ENCODE results near the gene RNU6-8.

The RNU6-8 gene

GRCh38 chr14:32203928-32204357, 874 bp upstream of the RNU6-8 start:
- no peak for DNase-seq

- no peak for DNase-seq
Observed at GRCh38 chr14:32202491-32202997, 525 bp downstream of the RNU6-8 start.

DNA sequence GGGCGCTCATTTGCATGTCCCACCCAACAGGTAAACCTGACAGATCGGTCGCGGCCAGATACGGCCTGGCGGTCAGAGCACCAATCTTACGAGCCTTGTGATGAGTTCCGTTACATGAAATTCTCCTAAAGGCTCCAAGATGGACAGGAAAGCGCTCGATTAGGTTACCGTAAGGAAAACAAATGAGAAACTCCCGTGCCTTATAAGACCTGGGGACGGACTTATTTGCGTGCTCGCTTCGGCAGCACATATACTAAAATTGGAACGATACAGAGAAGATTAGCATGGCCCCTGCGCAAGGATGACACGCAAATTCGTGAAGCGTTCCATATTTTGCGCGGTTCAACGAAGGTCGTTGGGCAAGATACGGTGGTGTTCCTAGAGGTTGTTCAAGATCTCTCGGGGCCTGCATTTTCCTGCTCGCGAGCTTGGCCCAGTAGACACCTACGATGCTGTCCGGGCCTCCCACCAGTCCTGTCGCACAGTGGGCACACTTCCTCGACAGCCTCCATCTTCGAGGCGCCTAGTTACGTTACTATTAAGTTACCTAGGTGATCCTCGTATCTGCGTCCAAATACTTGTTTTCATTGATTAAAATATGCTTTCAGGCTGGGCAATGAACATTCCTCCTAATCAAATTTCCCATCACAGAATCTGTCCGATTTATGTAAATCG, 1.1 kb downstream of the RNU6-8 start, which contains the start of gene RNU6-7:
Gene RNU6-7, plus strand, starts transcription at position 230 of the 675 bp plus-strand sequence.
- peak in 1 of 4 experiments; percentile 37 for DNase-seq

DNA sequence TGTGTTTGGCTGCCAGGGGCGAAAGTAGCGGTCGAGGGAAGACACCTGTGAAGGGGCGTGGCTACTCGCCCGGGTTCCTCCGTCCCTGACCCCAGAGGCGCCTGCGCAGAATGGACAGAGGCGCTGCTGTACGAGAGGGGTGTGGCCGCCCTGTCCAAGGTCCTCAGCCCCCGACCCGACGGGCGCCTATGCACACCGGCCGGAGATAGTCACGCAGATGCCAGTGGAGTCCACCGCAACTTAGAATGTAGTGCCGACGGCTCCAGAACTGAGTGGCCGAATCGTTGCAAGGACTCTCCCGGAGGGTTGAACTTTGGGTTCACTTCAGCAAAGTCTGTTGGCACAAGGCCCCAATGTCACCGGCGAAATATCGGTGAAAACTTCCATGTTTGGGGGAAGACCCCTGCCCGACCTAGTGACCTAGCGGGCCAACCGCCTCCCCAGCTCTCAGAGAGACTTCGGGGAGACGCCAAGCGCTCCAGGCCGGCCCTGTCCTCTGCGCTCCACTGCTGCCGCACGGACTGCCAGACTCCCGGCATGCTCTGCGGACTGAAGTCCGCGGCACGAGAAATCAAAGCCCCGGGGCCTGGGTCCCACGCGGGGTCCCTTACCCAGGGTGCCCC, 1.8 kb downstream of the RNU6-8 start:
- DNase-seq = peak; percentile 23 to 58 (median 43)

GRCh38 chr14:32200368-32201192, 2.5 kb downstream of the RNU6-8 start:
- DNase-seq = no peak

- DNase-seq = no peak
Observed at GRCh38 chr14:32197919-32198318, 5.2 kb downstream of the RNU6-8 start.

DNA sequence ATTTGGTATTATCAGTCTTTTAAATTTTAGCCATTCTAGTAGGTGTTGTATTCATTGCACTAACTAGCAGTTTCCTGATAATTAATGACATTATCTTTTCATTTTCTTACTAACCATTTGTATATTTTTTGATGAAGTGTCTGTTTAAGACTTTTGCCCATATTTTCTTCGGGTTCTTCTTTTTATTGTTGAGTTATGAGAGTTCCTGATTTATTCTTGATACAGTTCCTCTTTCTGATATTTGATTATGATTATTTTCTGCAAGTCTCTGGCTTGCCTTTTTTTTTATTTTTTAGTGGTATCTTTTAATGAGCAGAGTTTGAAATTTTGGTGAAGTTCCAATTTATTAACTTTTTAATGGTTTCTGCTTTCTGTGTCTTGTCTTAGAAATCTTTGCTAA, 7.4 kb downstream of the RNU6-8 start:
- no peak for DNase-seq

- DNase-seq = no peak
Observed at GRCh38 chr14:32193532-32193931, 9.5 kb downstream of the RNU6-8 start.

- DNase-seq = no peak
Observed at GRCh38 chr14:32192712-32193373, 10.2 kb downstream of the RNU6-8 start.

DNA sequence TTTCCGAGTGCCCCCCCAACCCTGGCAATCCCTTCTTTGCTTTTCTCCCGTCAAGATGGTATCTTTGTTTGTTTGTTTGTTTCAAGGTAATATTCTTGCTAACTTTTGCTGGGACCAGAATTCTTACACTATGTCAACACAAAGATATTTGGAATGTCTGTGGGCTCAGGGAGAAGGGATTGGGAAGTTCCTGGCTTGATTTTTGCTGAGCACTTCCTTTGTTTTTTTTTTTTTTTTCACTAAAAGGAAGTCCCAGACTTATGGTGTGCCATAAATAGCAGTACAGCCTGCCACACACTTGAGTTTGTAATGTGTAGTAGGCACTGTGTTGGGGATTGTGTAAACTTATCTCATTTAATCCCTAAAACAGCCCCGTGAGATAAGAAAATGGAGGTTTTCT, 12.4 kb downstream of the RNU6-8 start:
- DNase-seq = no peak

DNA sequence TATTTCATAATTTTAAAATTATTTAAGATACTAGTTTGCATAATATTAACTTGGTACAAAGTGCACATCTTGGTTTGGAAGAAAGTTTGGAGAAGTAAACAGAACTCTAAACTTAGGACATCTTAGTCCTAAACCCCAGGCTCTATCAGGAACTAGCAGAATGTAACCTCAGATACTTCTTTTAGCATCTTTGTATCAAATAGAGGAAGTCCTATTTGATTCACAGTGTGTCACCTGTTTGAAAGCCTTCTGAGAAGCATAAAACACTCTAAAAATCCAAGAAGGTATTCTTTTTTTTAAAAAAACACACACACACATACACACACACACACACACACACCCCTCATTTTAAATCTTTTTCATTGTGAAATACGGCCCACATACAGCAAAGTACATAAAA, 13.3 kb downstream of the RNU6-8 start:
- no peak for DNase-seq

GRCh38 chr14:32186248-32186647, 16.8 kb downstream of the RNU6-8 start:
- no peak for DNase-seq

DNA sequence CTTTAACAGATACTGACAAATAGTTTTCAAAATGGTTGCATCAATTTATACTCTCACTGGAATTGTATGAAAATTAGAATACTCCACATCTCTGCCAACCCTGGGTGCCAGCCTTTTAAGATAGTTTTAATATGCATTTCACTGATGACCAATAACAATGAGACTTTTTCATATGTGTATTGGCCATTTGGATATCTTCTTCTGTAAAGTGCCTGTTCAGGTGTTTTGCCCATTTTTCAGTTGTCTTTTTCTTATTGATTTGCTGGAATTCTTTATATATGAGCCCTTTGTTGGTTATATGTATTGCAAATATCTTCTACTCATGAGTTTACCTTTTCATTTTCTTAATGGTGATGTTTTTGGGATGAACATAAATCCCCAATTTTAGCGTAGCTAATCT, 18.0 kb downstream of the RNU6-8 start:
- DNase-seq = no peak

DNA sequence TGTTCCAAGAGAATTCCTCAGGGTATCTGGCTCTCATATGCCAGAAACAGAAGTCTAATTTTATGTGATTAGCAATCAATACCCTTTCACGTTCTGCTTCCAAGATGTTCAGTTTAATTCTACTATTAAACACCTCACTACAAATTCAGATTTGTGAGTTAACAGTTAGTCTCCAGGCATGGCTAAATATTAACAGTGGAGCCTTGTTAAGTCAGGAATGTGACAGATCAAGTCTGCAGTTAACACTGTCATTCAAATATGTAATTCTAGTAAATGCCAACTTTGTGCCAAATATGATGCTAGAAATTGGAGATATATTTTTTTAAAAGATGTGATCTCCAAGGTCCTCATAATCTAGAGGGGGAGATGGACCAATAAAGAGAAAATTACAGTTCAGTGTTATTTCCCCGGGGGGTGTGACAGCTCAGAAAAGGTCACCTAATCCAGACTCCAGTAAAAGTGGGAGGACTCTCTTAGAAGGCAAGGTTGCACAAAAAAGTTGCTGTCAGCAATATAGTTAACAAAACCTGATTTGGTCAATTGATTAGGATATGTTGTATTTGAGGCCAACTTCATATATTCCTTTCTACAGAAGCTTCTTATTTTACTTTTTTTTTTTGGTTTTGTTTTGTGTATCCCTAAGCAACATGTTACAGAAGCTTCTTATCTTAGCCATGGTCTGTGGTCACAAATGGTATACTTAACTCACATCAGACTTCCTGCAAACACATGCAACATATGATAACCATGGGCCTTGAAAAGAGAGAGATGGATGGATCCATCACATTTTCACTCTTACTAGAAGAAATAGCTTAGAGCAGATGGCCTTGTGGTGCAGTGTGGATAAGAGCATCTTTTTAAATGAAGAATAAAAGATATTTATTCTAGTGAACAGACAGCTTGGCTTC, 19.7 kb downstream of the RNU6-8 start:
- no peak for DNase-seq

- DNase-seq = no peak
Observed at GRCh38 chr14:32171469-32171868, 31.6 kb downstream of the RNU6-8 start.

GRCh38 chr14:32169191-32169590, 33.9 kb downstream of the RNU6-8 start:
- DNase-seq = no peak

GRCh38 chr14:32167907-32168306, 35.2 kb downstream of the RNU6-8 start:
- DNase-seq = no peak

- no peak for DNase-seq
Observed at GRCh38 chr14:32166924-32167323, 36.1 kb downstream of the RNU6-8 start.

GRCh38 chr14:32166029-32166428, 37.0 kb downstream of the RNU6-8 start:
- DNase-seq = no peak
